Testis (tissue), 3 donors: ENCODE data around the gene SATB1. TPM values are rescaled to one million over a fixed set of nuclear protein-coding genes. Genes with fewer than 3 reads are reported as not detected.
"Not testable (repeated sequence)": the region's sequence is repeated elsewhere in the genome, so short reads cannot be mapped to it uniquely, and the experiment has no call there.

Source experiments
- DNase-seq: peaks from one replicate; pipeline ENCODE4 v3.0.0-alpha.2; 2019
- H3K27ac ChIP-seq, 2 donors: fragments of 200-600 bp; sonication (generic); one replicate each; pipeline ENCODE4 v1.5.1; 2019
- H3K27me3 ChIP-seq: fragments of 200-600 bp; sonication (generic); one replicate; pipeline ENCODE4 v1.5.1; 2019
- H3K36me3 ChIP-seq: fragments of 200-600 bp; sonication (generic); one replicate; pipeline ENCODE4 v1.5.1; 2017; ENCODE audit warnings: low read depth; ENCODE audit errors: missing control alignments
- H3K4me1 ChIP-seq: fragments of 200-600 bp; sonication (generic); one replicate; pipeline ENCODE4 v1.5.1; 2019
- H3K4me3 ChIP-seq, 2 donors: fragments of 200-600 bp; sonication (generic); one replicate each; pipeline ENCODE4 v1.5.1; 2017 to 2019
- H3K9me3 ChIP-seq: fragments of 200-600 bp; sonication (generic); one replicate; pipeline ENCODE4 v1.5.1; 2017
- CTCF ChIP-seq, 3 experiments: fragments of 450-650 bp in 2 of 3; fragments of 200-600 bp in 1 of 3; sonication (generic) in 1 of 3; IDR thresholded peaks; one replicate each; pipeline ENCODE4 v1.5.1; 2016 to 2019; ENCODE audit warnings: antibody characterized with exemption in 3 of 3, mild to moderate bottlenecking in 2 of 3, moderate library complexity in 1 of 3
- POLR2A ChIP-seq: fragments of 450-650 bp; IDR thresholded peaks from one replicate; pipeline ENCODE4 v1.6.1; 2017; ENCODE audit warnings: antibody characterized with exemption, mild to moderate bottlenecking, moderate library complexity
- WGBS, 2 donors: methylation state at CpG; one replicate each; pipeline ENCODE4 v1.1.5; 2018; 5-methylcytosine and 5-hydroxymethylcytosine counted together
- intact Hi-C: fragments of 100-400 bp; cut with DNase I; formaldehyde crosslinking; loops from one replicate; pipeline ENCODE4 v1.15.1; 2023; ENCODE audit warnings: low total_unique reads
- polyA plus RNA-seq: library from polyadenylated mRNA; stranded (reverse); fragments of 350-450 nt; fragmentation: Illumina TruSeq; extraction: RNeasy Lipid Tissue Mini Kit (QIAGEN cat#74804); gene quantifications from one replicate; pipeline ENCODE4 v1.2.3, GENCODE V29; 2014; ENCODE audit warnings: low read depth, low replicate concordance; ENCODE audit not compliant: insufficient read depth
- total RNA-seq, 2 donors: library from RNA; depleted of rRNA; stranded (reverse); fragments of >200 nt; gene quantifications; one replicate each; pipeline ENCODE4 v1.2.3, GENCODE V29; 2016

Gene SATB1
- total and polyA plus RNA-seq, 3 donors from 2014 or later = 12.6 to 44.4 (median 36.1) TPM

- Histone ChIP-seq H3K9me3 (no peaks in the 10 kb centered on the region), H3K27me3 (no peaks in the 10 kb centered on the region), H3K27ac (no peak overlapping the region), H3K4me3 (no peak overlapping the region), H3K36me3 (no peaks in the 10 kb centered on the region), H3K4me1 (no peaks in the 10 kb centered on the region)
- 87 to 88% methylated on average over 11 of the region's 11 CpGs for WGBS, 2 donors
- TF ChIP-seq CTCF (IDR thresholded peaks at IDR 0.05) (no peak), POLR2A (no peak)
- DNase-seq = no peak
- intact Hi-C loops = no loop called here
Measured at GRCh38 chr3:18338827-18339514, 86.2 kb downstream of the SATB1 start.

- no peaks in the 10 kb centered on the region for H3K4me1 ChIP-seq
- no peak overlapping the region for H3K4me3 ChIP-seq
- H3K9me3 ChIP-seq = no peaks in the 10 kb centered on the region
- intact Hi-C loops = no loop called here
- H3K36me3 ChIP-seq = no peaks in the 10 kb centered on the region
- WGBS, 2 donors = 73 to 90% methylated on average over 1 of the region's 1 CpG
- no peak for DNase-seq
- no peaks in the 10 kb centered on the region for H3K27me3 ChIP-seq
- H3K27ac ChIP-seq = no peak overlapping the region
- TF ChIP-seq POLR2A (no peak), CTCF (IDR thresholded peaks at IDR 0.05) (no peak)
Measured at GRCh38 chr3:18337231-18337630, 87.9 kb downstream of the SATB1 start.

GRCh38 chr3:18334837-18335601 is 90.1 kb downstream of the SATB1 start:
- H3K4me1 ChIP-seq = no peaks in the 10 kb centered on the region
- TF ChIP-seq POLR2A = no peak
- TF ChIP-seq CTCF (IDR thresholded peaks at IDR 0.05) = no peak
- intact Hi-C loops = no loop called here
- no peak overlapping the region for H3K4me3 ChIP-seq
- no peak overlapping the region for H3K27ac ChIP-seq
- no peaks in the 10 kb centered on the region for H3K27me3 ChIP-seq
- H3K36me3 ChIP-seq = no peaks in the 10 kb centered on the region
- no peaks in the 10 kb centered on the region for H3K9me3 ChIP-seq
- no peak for DNase-seq

GRCh38 chr3:18330772-18331441 is 94.2 kb downstream of the SATB1 start:
- H3K4me3 ChIP-seq, H3K36me3 ChIP-seq, H3K9me3 ChIP-seq, H3K27me3 ChIP-seq, H3K27ac ChIP-seq, H3K4me1 ChIP-seq, intact Hi-C loops, DNase-seq: not testable (repeated sequence)
- WGBS, 2 donors = 73% methylated on average over 12 to 18 of the region's 25 CpGs

GRCh38 chr3:18308096-18308650 is 117.0 kb downstream of the SATB1 start:
- no peak overlapping the region for H3K4me3 ChIP-seq

More at GRCh38 chr3:18308096-18308650, 117.0 kb downstream of the SATB1 start:
- Histone ChIP-seq H3K36me3 (no peaks in the 10 kb centered on the region), H3K4me1 (no peaks in the 10 kb centered on the region), H3K27ac (no peak overlapping the region), H3K9me3 (no peaks in the 10 kb centered on the region), H3K27me3 (no peaks in the 10 kb centered on the region)
- intact Hi-C loops = no loop called here
- no peak for DNase-seq
- 66 to 72% methylated on average over 5 of the region's 5 CpGs for WGBS, 2 donors
- TF ChIP-seq CTCF (IDR thresholded peaks at IDR 0.05) (no peak), POLR2A (no peak)
